ENCODE measurements around the gene PLPPR1. TPM values are rescaled to one million over a fixed set of nuclear protein-coding genes. Genes with fewer than 3 reads are reported as not detected.

PLPPR1 gene
- polyA plus RNA-seq, 1 donor from 2014 or later: 157 TPM

DNA sequence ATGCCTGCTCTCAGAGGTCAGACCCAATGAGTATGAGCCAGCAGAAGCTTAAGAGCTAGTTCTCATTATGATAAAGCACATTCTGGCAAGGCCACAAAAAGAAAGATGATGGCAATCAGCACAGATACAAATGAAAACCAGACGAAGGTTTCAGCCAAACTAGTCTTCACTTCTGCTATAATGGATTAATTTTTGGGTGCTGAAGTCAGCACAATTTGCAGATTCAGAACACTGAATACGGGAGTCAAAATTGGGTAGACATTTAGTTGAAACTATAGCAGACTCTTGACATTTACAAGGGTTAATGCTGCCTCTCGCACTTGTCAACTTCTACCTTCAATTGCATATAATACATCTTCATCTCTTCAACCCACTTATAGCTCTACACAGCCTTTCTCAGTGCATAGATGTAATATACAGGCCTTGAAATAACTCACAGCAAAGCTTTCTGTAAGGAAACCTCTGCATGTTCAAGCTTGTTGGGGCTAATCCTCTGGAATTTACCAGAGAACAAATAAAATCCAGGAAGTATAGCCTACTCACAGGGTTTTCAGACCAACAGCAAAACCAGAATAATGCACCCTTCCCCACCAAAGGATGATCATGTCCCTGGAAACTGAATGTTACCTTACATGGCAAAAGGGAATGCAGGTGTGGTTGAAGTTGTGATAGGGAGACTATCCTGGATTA lies 279.1 kb downstream of the PLPPR1 start (continued):
- TF ChIP-seq, protein P1, sequence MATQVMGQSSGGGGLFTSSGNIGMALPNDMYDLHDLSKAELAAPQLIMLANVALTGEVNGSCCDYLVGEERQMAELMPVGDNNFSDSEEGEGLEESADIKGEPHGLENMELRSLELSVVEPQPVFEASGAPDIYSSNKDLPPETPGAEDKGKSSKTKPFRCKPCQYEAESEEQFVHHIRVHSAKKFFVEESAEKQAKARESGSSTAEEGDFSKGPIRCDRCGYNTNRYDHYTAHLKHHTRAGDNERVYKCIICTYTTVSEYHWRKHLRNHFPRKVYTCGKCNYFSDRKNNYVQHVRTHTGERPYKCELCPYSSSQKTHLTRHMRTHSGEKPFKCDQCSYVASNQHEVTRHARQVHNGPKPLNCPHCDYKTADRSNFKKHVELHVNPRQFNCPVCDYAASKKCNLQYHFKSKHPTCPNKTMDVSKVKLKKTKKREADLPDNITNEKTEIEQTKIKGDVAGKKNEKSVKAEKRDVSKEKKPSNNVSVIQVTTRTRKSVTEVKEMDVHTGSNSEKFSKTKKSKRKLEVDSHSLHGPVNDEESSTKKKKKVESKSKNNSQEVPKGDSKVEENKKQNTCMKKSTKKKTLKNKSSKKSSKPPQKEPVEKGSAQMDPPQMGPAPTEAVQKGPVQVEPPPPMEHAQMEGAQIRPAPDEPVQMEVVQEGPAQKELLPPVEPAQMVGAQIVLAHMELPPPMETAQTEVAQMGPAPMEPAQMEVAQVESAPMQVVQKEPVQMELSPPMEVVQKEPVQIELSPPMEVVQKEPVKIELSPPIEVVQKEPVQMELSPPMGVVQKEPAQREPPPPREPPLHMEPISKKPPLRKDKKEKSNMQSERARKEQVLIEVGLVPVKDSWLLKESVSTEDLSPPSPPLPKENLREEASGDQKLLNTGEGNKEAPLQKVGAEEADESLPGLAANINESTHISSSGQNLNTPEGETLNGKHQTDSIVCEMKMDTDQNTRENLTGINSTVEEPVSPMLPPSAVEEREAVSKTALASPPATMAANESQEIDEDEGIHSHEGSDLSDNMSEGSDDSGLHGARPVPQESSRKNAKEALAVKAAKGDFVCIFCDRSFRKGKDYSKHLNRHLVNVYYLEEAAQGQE (IDR thresholded peaks at IDR 0.05; ENCODE audit: borderline replicate concordance): no peak

DNA sequence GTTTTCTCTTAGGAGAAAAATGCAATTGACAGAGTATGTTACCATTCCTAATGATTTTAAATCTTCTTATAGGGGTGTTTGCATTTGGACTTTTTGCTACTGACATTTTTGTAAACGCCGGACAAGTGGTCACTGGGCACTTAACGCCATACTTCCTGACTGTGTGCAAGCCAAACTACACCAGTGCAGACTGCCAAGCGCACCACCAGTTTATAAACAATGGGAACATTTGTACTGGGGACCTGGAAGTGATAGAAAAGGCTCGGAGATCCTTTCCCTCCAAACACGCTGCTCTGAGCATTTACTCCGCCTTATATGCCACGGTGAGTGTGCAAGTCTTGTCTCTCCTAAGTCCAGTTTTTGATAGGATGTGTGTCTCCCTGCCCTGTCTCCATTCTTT lies 280.6 kb downstream of the PLPPR1 start:
- Histone ChIP-seq H3F3A (ENCODE audit: insufficient read depth, low read length, poor library complexity, severe bottlenecking) (no peaks in the 10 kb centered on the region), H3K27me3 (ENCODE audit: insufficient read depth, low read depth, low read length) (no peaks in the 10 kb centered on the region), H3K9me3 (ENCODE audit: low read length) (no peaks in the 10 kb centered on the region), H2AFZ (ENCODE audit: low read depth, low read length) (no peak overlapping the region), H3K27ac (ENCODE audit: low read length) (no peak overlapping the region), H3K36me3 (ENCODE audit: insufficient read depth, low read length) (no peaks in the 10 kb centered on the region), H3K4me2 (ENCODE audit: low read length) (no peak overlapping the region), H3K9me2 (ENCODE audit: insufficient read depth, low read length) (no peaks in the 10 kb centered on the region), H4K20me1 (ENCODE audit: insufficient read depth) (no peaks in the 10 kb centered on the region), H3K9ac (ENCODE audit: low read length) (no peak overlapping the region), H3K79me2 (replicated peaks; ENCODE audit: insufficient read depth, low read length) (no peaks in the 10 kb centered on the region), H3K4me3 (ENCODE audit: low read length) (no peak overlapping the region)
- TF ChIP-seq MXI1 (conservative IDR thresholded peaks at IDR 0.05; ENCODE audit: poor library complexity, severe bottlenecking) (no peak), RAD21 (conservative IDR thresholded peaks at IDR 0.05) (no peak), TAF1 (IDR thresholded peaks at IDR 0.05; ENCODE audit: low read depth) (no peak), SMC3 (conservative IDR thresholded peaks at IDR 0.05; ENCODE audit: poor library complexity) (no peak), EZH2 (IDR thresholded peaks at IDR 0.05; ENCODE audit: borderline replicate concordance, insufficient read depth, low read length, poor library complexity, severe bottlenecking) (no peak), EP300 (conservative IDR thresholded peaks at IDR 0.05; ENCODE audit: poor library complexity, severe bottlenecking) (no peak), POLR2AphosphoS5 (IDR thresholded peaks at IDR 0.05) (no peak)
- TF ChIP-seq, protein P2, sequence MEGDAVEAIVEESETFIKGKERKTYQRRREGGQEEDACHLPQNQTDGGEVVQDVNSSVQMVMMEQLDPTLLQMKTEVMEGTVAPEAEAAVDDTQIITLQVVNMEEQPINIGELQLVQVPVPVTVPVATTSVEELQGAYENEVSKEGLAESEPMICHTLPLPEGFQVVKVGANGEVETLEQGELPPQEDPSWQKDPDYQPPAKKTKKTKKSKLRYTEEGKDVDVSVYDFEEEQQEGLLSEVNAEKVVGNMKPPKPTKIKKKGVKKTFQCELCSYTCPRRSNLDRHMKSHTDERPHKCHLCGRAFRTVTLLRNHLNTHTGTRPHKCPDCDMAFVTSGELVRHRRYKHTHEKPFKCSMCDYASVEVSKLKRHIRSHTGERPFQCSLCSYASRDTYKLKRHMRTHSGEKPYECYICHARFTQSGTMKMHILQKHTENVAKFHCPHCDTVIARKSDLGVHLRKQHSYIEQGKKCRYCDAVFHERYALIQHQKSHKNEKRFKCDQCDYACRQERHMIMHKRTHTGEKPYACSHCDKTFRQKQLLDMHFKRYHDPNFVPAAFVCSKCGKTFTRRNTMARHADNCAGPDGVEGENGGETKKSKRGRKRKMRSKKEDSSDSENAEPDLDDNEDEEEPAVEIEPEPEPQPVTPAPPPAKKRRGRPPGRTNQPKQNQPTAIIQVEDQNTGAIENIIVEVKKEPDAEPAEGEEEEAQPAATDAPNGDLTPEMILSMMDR (IDR thresholded peaks at IDR 0.05; ENCODE audit: poor library complexity, severe bottlenecking): no peak
- TF ChIP-seq, protein P1 (IDR thresholded peaks at IDR 0.05; ENCODE audit: borderline replicate concordance): no peak

Data from neural cell (in vitro differentiated cells).